Heart right ventricle (tissue), 16 donors: Measurements from ENCODE around the gene LDLRAP1. TPM values are rescaled to one million over a fixed set of nuclear protein-coding genes. Genes with fewer than 3 reads are reported as not detected.

Experiments used
- ATAC-seq, 8 donors: fragments of 200-7000 bp; cut with Tn5 transposase; one replicate each; pipeline ENCODE4 v1.9.1; 2020; ENCODE audit warnings: mild to moderate bottlenecking in 8 of 8, moderate library complexity in 8 of 8, moderate number of reproducible peaks in 1 of 8
- DNase-seq, 2 donors: peaks; one replicate each; pipeline ENCODE4 v3.0.0-alpha.2; 2020
- H3K27ac ChIP-seq, 10 donors: fragments of 200-600 bp; sonication (generic) in 2 of 10; one replicate each; pipeline versions ENCODE4 v1.5.0 to v1.8.0; 2020 to 2022; ENCODE audit warnings: mild to moderate bottlenecking in 3 of 10
- H3K27me3 ChIP-seq, 7 donors: fragments of 200-600 bp; one replicate each; pipeline ENCODE4 v1.8.0; 2021 to 2022; ENCODE audit warnings: mild to moderate bottlenecking in 2 of 7
- H3K36me3 ChIP-seq, 9 donors: fragments of 200-600 bp; sonication (generic) in 1 of 9; one replicate each; pipeline versions ENCODE4 v1.5.0 to v1.8.0; 2020 to 2022; ENCODE audit warnings: mild to moderate bottlenecking in 2 of 9
- H3K4me1 ChIP-seq, 9 donors: fragments of 200-600 bp; sonication (generic) in 1 of 9; one replicate each; pipeline versions ENCODE4 v1.5.0 to v1.8.0; 2020 to 2022; ENCODE audit warnings: mild to moderate bottlenecking in 4 of 9
- H3K4me3 ChIP-seq, 10 donors: fragments of 200-600 bp; sonication (generic) in 2 of 10; one replicate each; pipeline versions ENCODE4 v1.5.0 to v1.8.0; 2020 to 2022; ENCODE audit warnings: mild to moderate bottlenecking in 7 of 10, moderate library complexity in 2 of 10
- H3K9me3 ChIP-seq, 11 donors: fragments of 200-600 bp in 10 of 11; sonication (generic) in 2 of 11; one replicate each; pipeline versions ENCODE4 v1.5.0 to v1.8.0; 2013 to 2022; ENCODE audit warnings: mild to moderate bottlenecking in 2 of 11, control low read depth in 1 of 11, moderate library complexity in 1 of 11
- WGBS, 2 donors: extraction: QIAGEN DNeasy Blood & Tissue Kit; methylation state at CpG; one replicate each; pipeline ENCODE4 v1.1.7; 2013; ENCODE audit warnings: inconsistent platforms in 1 of 2; 5-methylcytosine and 5-hydroxymethylcytosine counted together
- intact Hi-C, 10 donors: fragments of 100-400 bp; cut with DNase I; formaldehyde crosslinking; loops; one replicate each; pipeline versions ENCODE4 v1.11.1 to v1.14.2; 2022
- polyA plus RNA-seq, 2 donors: library from polyadenylated mRNA; stranded (reverse); fragments of 200-250 nt; gene quantifications; one replicate each; pipeline ENCODE4 v1.2.3, GENCODE V29; 2013
- total RNA-seq, 10 donors: library from RNA; stranded (reverse); fragmentation: NEBNext Ultra II Directional in 3 of 10; extraction: Animal tissue kit (Norgen Biotek cat#: 25700) in 3 of 10; gene quantifications; one replicate each; pipeline versions ENCODE4 v1.2.1 to v1.2.4, GENCODE V29; 2021 to 2023
- TF ChIP-seq, protein P1 (sequence below), 9 donors: fragments of 200-600 bp; sonication (generic) in 2 of 9; IDR thresholded peaks; one replicate each; pipeline versions ENCODE4 v1.5.0 to v1.8.0; 2021 to 2022; ENCODE audit warnings: antibody characterized with exemption in 9 of 9, mild to moderate bottlenecking in 5 of 9, moderate library complexity in 1 of 9
- donor health status: Arrhythmogenic right ventricular cardiomyopathy.
- donor health status: ischemic (EF 13 %, LVEDD 7.1; RV severe dilation, severe dysfunction).
- donor health status: healthy with polysubstance abuse.
- donor health status: DM: no; HTN: yes; CAD: no.
- donor health status: DM: no; HTN: no; CAD: no.
- donor health status: ischemic (EF 25% LVEDD 6.9; RV normal size, moderate dysfunction).
- donor health status: ischemic (EF 25% LVEDD 5.7; RV mildly dilated, moderate dysfunction).
- donor health status: healthy.
- donor health status: DM: yes; HTN: yes; CAD: no.
- donor health status: Ischemic cardiomyopathy.
- donor health status: ischemic (EF 35%, LVEDD 5.7; RV mildly dilated, moderate dysfunction).
- donor health status: nonischemic (EF 11% LVEDD 7.7; RV severe dilation, severe dysfunction).
- donor health status: DM: yes; HTN: yes; CAD: no.
- donor health status: PGD.
- donor health status: ischemic (EF 29% LVEDD 5.4; RV normal size, mild dysfunction).
- donor health status: nonischemic (EF 23%, LVEDD 6.1; RV moderate dilation, normal function).

LDLRAP1 gene
- total and polyA plus RNA-seq, 12 donors: 8.5 to 16.1 (median 10.3) TPM

DNA sequence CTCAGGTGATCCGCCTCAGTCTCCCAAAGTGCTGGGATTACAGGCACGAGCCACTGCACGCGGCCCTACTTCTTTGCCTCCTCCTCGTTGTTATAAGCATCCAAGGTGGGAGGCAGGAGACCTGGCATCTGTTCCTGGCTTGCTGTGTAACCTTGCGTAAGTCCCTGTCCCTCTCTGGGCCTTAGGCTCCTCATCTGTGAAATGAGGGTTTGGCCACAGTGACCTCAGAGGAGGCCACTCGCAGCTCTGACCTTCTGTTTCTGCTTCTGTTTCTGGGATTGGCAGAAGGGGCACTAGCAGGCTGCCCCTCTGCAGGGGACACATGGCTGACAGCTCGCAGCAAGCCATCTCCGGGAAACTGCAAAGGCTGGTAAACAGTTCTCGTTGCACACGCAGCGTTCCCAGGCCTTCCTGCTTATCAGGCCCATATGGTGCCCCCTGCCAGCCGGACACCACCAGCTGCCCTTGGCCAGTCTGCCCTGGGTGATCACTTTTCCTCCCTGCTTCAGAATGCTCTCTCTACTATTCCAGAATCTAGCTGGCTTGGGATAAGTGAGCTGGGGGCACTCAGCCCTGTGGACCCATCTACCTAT, 2.6 kb upstream of the LDLRAP1 start:
- ATAC-seq: no peak
- 88 to 89% methylated on average over 13 of the region's 13 CpGs for WGBS, 2 donors
- intact Hi-C loops: loop anchor here in 1 of 10 donors (5.0 kb wide), 1 partner anchor 161 kb away; no protein-coding TSS in a partner anchor
- no peak overlapping the region for H3K4me3 ChIP-seq
- no peaks in the 10 kb centered on the region for H3K9me3 ChIP-seq
- H3K36me3 ChIP-seq: no peaks in the 10 kb centered on the region
- no peak for DNase-seq
- TF ChIP-seq, protein P1, sequence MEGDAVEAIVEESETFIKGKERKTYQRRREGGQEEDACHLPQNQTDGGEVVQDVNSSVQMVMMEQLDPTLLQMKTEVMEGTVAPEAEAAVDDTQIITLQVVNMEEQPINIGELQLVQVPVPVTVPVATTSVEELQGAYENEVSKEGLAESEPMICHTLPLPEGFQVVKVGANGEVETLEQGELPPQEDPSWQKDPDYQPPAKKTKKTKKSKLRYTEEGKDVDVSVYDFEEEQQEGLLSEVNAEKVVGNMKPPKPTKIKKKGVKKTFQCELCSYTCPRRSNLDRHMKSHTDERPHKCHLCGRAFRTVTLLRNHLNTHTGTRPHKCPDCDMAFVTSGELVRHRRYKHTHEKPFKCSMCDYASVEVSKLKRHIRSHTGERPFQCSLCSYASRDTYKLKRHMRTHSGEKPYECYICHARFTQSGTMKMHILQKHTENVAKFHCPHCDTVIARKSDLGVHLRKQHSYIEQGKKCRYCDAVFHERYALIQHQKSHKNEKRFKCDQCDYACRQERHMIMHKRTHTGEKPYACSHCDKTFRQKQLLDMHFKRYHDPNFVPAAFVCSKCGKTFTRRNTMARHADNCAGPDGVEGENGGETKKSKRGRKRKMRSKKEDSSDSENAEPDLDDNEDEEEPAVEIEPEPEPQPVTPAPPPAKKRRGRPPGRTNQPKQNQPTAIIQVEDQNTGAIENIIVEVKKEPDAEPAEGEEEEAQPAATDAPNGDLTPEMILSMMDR (IDR thresholded peaks at IDR 0.05): no peak
- no peaks in the 10 kb centered on the region for H3K27me3 ChIP-seq
- no peak overlapping the region for H3K27ac ChIP-seq
- peaks cover 6 to 29% (median 17%) of the 10 kb centered on the region in 9 donors for H3K4me1 ChIP-seq

DNA sequence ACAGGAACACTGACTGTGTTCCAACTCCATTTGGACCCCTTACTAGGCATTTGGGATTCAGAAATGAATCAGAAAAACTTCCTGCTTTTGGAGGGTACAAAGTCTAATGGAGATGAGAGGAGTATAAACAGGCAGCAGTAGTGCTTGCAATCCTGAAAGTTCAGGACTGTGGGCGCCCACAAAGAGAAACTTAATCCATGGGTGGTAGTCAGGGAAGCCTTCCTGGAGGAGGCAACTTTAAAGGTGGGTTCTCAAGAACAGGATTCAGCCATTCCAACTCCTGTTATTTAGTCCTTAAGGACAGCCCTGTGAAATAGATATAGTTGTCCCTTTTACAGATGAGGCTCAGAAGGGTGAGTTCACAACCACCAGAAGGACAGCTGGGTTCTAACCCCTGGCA, 2.0 kb upstream of the LDLRAP1 start:
- TF ChIP-seq, protein P1 (IDR thresholded peaks at IDR 0.05): no peak
- ATAC-seq: no peak
- Histone ChIP-seq H3K9me3 (no peaks in the 10 kb centered on the region), H3K27me3 (no peaks in the 10 kb centered on the region), H3K4me3 (no peak overlapping the region), H3K27ac (no peak overlapping the region), H3K36me3 (no peaks in the 10 kb centered on the region), H3K4me1 (peaks cover 6 to 35% (median 23%) of the 10 kb centered on the region in 9 donors)
- 88 to 94% methylated on average over 1 of the region's 1 CpG for WGBS, 2 donors
- no peak for DNase-seq
- intact Hi-C loops: loop anchor here in 1 of 10 donors (5.0 kb wide), 1 partner anchor 161 kb away; no protein-coding TSS in a partner anchor

DNA sequence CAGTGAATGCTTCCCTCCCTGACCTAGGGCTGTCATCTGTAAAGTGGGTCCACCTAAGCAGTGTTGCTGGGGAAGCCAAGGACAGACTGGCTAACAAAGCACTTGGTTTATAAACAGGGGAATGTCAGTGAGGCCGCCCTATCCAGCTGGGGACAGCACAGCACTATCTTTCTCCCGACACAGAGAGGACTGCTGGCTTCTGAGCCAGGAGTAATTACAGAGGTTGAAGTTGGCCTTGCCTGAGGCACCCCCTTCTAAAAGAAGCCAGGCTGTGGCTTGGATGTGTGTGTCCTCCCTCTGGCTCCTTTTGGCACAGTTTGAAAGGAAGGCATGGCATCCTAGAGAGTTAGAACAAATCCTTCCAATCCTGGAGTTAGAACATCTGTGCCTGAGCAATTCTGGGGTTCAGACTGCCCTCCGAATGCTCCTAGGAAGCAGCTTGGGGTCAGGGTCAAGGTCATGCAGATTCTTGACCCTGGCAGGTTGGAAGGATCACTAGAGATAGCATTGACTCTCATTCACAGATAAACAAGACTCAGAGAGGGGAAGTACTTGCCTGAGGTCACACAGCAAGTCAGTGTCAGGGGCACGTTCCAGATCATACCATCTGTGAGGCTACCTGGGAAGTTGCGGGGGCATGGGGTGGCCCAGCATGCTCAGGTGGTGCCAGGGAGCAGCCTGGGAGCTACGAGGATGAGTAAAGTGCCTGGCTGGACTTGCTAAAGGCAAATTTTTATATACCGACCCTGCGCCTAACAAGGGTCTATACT, 1.3 kb upstream of the LDLRAP1 start:
- intact Hi-C loops: loop anchor here in 1 of 10 donors (5.0 kb wide), 1 partner anchor 160 kb away; no protein-coding TSS in a partner anchor
- TF ChIP-seq, protein P1 (IDR thresholded peaks at IDR 0.05): no peak
- H3K4me1 ChIP-seq: peaks cover 6 to 42% (median 24%) of the 10 kb centered on the region in 9 donors
- WGBS, 2 donors: 79 to 80% methylated on average over 8 of the region's 8 CpGs
- H3K9me3 ChIP-seq: no peaks in the 10 kb centered on the region
- no peaks in the 10 kb centered on the region for H3K27me3 ChIP-seq
- DNase-seq (no peak), ATAC-seq (no peak)
- H3K27ac ChIP-seq: peak overlapping the region in 1 of 10 donors; percentile 36
- no peak overlapping the region for H3K4me3 ChIP-seq
- H3K36me3 ChIP-seq: no peaks in the 10 kb centered on the region

DNA sequence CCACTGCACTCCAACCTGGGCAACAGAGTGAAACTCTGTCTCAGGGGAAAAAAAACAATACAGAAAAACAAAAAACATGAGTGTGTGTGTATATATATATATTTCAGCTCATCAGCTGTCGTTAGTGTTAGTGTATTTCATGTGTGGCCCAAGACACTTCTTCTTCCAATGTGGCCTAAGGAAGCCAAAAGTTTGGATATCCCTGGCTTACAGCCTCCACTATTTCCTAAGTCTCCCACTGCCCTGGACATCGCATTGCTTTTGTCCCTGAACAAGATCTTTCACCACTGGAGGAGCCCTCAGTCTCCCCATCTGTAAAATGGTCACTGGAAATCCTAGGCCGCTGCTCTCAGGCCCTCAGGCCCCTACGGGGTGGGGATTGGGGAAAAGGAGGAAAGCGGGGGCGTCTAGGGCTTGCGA, 391 bp upstream of the LDLRAP1 start:
- intact Hi-C loops: loop anchor here in 1 of 10 donors (5.0 kb wide), 1 partner anchor 159 kb away; no protein-coding TSS in a partner anchor
- DNase-seq: no peak
- peak overlapping the region; percentile 81 to 99 (median 93) for H3K4me3 ChIP-seq
- H3K27ac ChIP-seq: peak overlapping the region; percentile 71 to 96 (median 90)
- ATAC-seq: no peak
- H3K36me3 ChIP-seq: no peaks in the 10 kb centered on the region
- H3K9me3 ChIP-seq: no peaks in the 10 kb centered on the region
- TF ChIP-seq, protein P1 (IDR thresholded peaks at IDR 0.05): no peak
- no peaks in the 10 kb centered on the region for H3K27me3 ChIP-seq
- WGBS, 2 donors: 19 to 22% methylated on average over 7 of the region's 7 CpGs
- H3K4me1 ChIP-seq: peaks cover 6 to 51% (median 24%) of the 10 kb centered on the region in 9 donors
